ENCODE data around the gene PCDHGA2.

Gene PCDHGA2

GRCh38 chr5:141354900-141355469 lies 16.4 kb downstream of the PCDHGA2 start, which contains the start of gene PCDHGA4:
PCDHGA4 (plus strand) TSS chr5:141355021; CDS start chr5:141355108, 87 bp downstream.
- H3K4me3 ChIP-seq (ENCODE audit: low read depth, low read length) = no peak within 1 kb of the TSS
- peak; percentile 16 for TF ChIP-seq CTCF (IDR thresholded peaks at IDR 0.05; ENCODE audit: insufficient read depth, low read depth, low read length, missing control alignments)
- DNase-seq (ENCODE audit: low read depth) = no peak

- DNase-seq (ENCODE audit: low read depth) = no peak
- no peak overlapping the region for H3K4me3 ChIP-seq (ENCODE audit: low read depth, low read length)
- TF ChIP-seq CTCF (IDR thresholded peaks at IDR 0.05; ENCODE audit: insufficient read depth, low read depth, low read length, missing control alignments) = no peak
Measured at GRCh38 chr5:141355641-141356040, 17.1 kb downstream of the PCDHGA2 start.

- DNase-seq (ENCODE audit: low read depth) = no peak
- no peak for TF ChIP-seq CTCF (IDR thresholded peaks at IDR 0.05; ENCODE audit: insufficient read depth, low read depth, low read length, missing control alignments)
- no peak overlapping the region for H3K4me3 ChIP-seq (ENCODE audit: low read depth, low read length)
Measured at GRCh38 chr5:141356133-141356532, 17.6 kb downstream of the PCDHGA2 start.

- no peak for DNase-seq (ENCODE audit: low read depth)
- no peak for TF ChIP-seq CTCF (IDR thresholded peaks at IDR 0.05; ENCODE audit: insufficient read depth, low read depth, low read length, missing control alignments)
- H3K4me3 ChIP-seq (ENCODE audit: low read depth, low read length) = no peak overlapping the region
Measured at GRCh38 chr5:141356950-141357349, 18.4 kb downstream of the PCDHGA2 start.

GRCh38 chr5:141359790-141360426 lies 21.3 kb downstream of the PCDHGA2 start, which contains the start of gene PCDHGB2:
PCDHGB2 (plus strand) TSS chr5:141359994; CDS start chr5:141360136, 142 bp downstream.
- H3K4me3 ChIP-seq (ENCODE audit: low read depth, low read length) = peak within 1 kb of the TSS; percentile 39
- peak; percentile 42 for TF ChIP-seq CTCF (IDR thresholded peaks at IDR 0.05; ENCODE audit: insufficient read depth, low read depth, low read length, missing control alignments)
- peak; percentile 64 for DNase-seq (ENCODE audit: low read depth)

- no peak for DNase-seq (ENCODE audit: low read depth)
- no peak for TF ChIP-seq CTCF (IDR thresholded peaks at IDR 0.05; ENCODE audit: insufficient read depth, low read depth, low read length, missing control alignments)
- H3K4me3 ChIP-seq (ENCODE audit: low read depth, low read length) = no peak overlapping the region
Measured at GRCh38 chr5:141360685-141361084, 22.1 kb downstream of the PCDHGA2 start.

All from GM12865 (cell line).